Upper lobe of left lung (tissue), 6 donors: Measurements from ENCODE around the gene ZNF571. TPM values are rescaled to one million over a fixed set of nuclear protein-coding genes. Genes with fewer than 3 reads are reported as not detected.

Source experiments
- ATAC-seq, 2 donors: fragments of 200-7000 bp; cut with Tn5 transposase; one replicate each; pipeline ENCODE4 v1.9.1; 2022; ENCODE audit warnings: mild to moderate bottlenecking in 2 of 2, moderate library complexity in 2 of 2; ENCODE audit not compliant: low FRiP score in 2 of 2
- DNase-seq, 2 donors: peaks; one replicate each; pipeline ENCODE4 v3.0.0-alpha.2; 2019 to 2020
- H3K27ac ChIP-seq, 4 donors: fragments of 200-600 bp; sonication (generic); one replicate each; pipeline ENCODE4 v1.5.1; 2016 to 2019
- H3K27me3 ChIP-seq, 4 donors: fragments of 200-600 bp; sonication (generic); one replicate each; pipeline ENCODE4 v1.5.1; 2017 to 2019
- H3K36me3 ChIP-seq, 4 donors: fragments of 200-600 bp; sonication (generic); one replicate each; pipeline ENCODE4 v1.5.1; 2016 to 2019
- H3K4me1 ChIP-seq, 4 donors: fragments of 200-600 bp; sonication (generic); one replicate each; pipeline ENCODE4 v1.5.1; 2018 to 2019
- H3K4me3 ChIP-seq, 4 donors: fragments of 200-600 bp; sonication (generic); one replicate each; pipeline ENCODE4 v1.5.1; 2017 to 2019; ENCODE audit warnings: mild to moderate bottlenecking in 2 of 4, moderate library complexity in 1 of 4
- H3K9me3 ChIP-seq, 4 donors: fragments of 200-600 bp; sonication (generic); one replicate each; pipeline ENCODE4 v1.5.1; 2018 to 2019
- EP300 ChIP-seq, 4 donors: sonication (generic); formaldehyde crosslinking; IDR thresholded peaks; one replicate each; pipeline ENCODE4 v1.5.1; 2017; ENCODE audit warnings: antibody characterized with exemption in 4 of 4, control low read depth in 2 of 4
- POLR2A ChIP-seq, 4 donors: fragments of 450-650 bp; IDR thresholded peaks; one replicate each; pipeline ENCODE4 v1.5.1; 2016 to 2017; ENCODE audit warnings: antibody characterized with exemption in 4 of 4, mild to moderate bottlenecking in 2 of 4
- POLR2AphosphoS5 ChIP-seq, 2 donors: sonication (generic); formaldehyde crosslinking; IDR thresholded peaks; one replicate each; pipeline ENCODE4 v1.5.1; 2017; ENCODE audit warnings: antibody characterized with exemption in 2 of 2
- WGBS, 2 donors: methylation state at CpG; one replicate each; pipeline ENCODE4 v1.1.5; 2017 to 2018; 5-methylcytosine and 5-hydroxymethylcytosine counted together
- total RNA-seq, 6 donors: library from RNA; depleted of rRNA in 4 of 6; stranded (reverse); fragments of >200 nt in 4 of 6; gene quantifications; one replicate each; pipeline versions ENCODE4 v1.1.0 to v1.2.1, GENCODE V29; 2016 to 2021
- TF ChIP-seq, protein P1 (sequence below), 6 experiments: fragments of 450-650 bp in 4 of 6; fragments of 200-600 bp in 2 of 6; sonication (generic) in 2 of 6; IDR thresholded peaks; one replicate each; pipeline ENCODE4 v1.5.1; 2016 to 2019; ENCODE audit warnings: antibody characterized with exemption in 6 of 6
- donor health status: DM: no; HTN: no; CAD: no; lungs with moderate emphysema.
- donor health status: DM: no; HTN: yes; CAD: no; lungs with severe emphysema.

ZNF571 gene
- total RNA-seq, 6 donors from 2014 or later, result 0.89 to 14.6 (median 3.3) TPM

GRCh38 chr19:37551129-37551993 is 43.2 kb downstream of the ZNF571 start:
- WGBS, 2 donors, result 4 to 14% methylated on average over 8 to 25 of the region's 65 CpGs
- peaks cover 73 to 98% (median 88%) of the 10 kb centered on the region in 4 donors for H3K9me3 ChIP-seq
- ATAC-seq, result peak in 1 of 2 donors; percentile 30

GRCh38 chr19:37537391-37537947 is 57.1 kb downstream of the ZNF571 start:
- TF ChIP-seq, protein P1, sequence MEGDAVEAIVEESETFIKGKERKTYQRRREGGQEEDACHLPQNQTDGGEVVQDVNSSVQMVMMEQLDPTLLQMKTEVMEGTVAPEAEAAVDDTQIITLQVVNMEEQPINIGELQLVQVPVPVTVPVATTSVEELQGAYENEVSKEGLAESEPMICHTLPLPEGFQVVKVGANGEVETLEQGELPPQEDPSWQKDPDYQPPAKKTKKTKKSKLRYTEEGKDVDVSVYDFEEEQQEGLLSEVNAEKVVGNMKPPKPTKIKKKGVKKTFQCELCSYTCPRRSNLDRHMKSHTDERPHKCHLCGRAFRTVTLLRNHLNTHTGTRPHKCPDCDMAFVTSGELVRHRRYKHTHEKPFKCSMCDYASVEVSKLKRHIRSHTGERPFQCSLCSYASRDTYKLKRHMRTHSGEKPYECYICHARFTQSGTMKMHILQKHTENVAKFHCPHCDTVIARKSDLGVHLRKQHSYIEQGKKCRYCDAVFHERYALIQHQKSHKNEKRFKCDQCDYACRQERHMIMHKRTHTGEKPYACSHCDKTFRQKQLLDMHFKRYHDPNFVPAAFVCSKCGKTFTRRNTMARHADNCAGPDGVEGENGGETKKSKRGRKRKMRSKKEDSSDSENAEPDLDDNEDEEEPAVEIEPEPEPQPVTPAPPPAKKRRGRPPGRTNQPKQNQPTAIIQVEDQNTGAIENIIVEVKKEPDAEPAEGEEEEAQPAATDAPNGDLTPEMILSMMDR (IDR thresholded peaks at IDR 0.05), result no peak
- TF ChIP-seq POLR2A (IDR thresholded peaks at IDR 0.05) (no peak), POLR2AphosphoS5 (IDR thresholded peaks at IDR 0.05) (no peak), EP300 (IDR thresholded peaks at IDR 0.05) (no peak)
- peaks cover 0 to 48% (median 47%) of the 10 kb centered on the region in 4 donors for H3K36me3 ChIP-seq
- no peak for ATAC-seq
- 91 to 95% methylated on average over 7 of the region's 7 CpGs for WGBS, 2 donors
- H3K27ac ChIP-seq, result no peak overlapping the region
- no peak overlapping the region for H3K4me3 ChIP-seq
- no peak for DNase-seq
- H3K9me3 ChIP-seq, result peaks cover 77 to 97% (median 90%) of the 10 kb centered on the region in 4 donors
- H3K27me3 ChIP-seq, result no peaks in the 10 kb centered on the region
- no peaks in the 10 kb centered on the region for H3K4me1 ChIP-seq

More at GRCh38 chr19:37551129-37551993, 43.2 kb downstream of the ZNF571 start:
- TF ChIP-seq POLR2A (IDR thresholded peaks at IDR 0.05), result no peak
- TF ChIP-seq EP300 (IDR thresholded peaks at IDR 0.05), result no peak
- TF ChIP-seq, protein P1 (IDR thresholded peaks at IDR 0.05), result no peak
- no peak for TF ChIP-seq POLR2AphosphoS5 (IDR thresholded peaks at IDR 0.05)
- Histone ChIP-seq H3K27me3 (no peaks in the 10 kb centered on the region), H3K27ac (no peak overlapping the region), H3K4me1 (no peaks in the 10 kb centered on the region), H3K4me3 (peak overlapping the region in 3 of 4 donors; percentile 25 to 41 (median 39)), H3K36me3 (no peaks in the 10 kb centered on the region)
- DNase-seq, result peak in 1 of 2 donors; percentile 88

DNA sequence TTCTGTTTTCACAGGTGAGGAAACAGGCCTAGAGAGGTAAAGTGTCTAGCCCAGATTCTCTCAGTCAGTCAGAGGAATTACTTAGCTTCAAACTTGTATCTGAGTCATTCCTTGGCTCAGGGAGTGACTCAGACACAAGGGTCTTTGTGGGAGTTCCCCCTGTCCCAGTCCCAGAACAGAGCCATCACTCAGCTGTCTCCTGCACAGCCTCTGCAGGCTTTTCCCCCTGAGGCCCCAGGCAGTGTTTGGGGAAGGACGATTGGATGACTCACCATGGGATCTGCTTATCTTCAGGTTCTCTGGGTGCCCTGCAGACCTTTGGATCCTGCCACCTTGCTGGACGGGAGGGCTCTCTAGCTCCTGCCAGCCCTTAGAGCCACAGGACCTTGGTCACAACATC is 74.7 kb downstream of the ZNF571 start:
- ATAC-seq, result no peak
- Histone ChIP-seq H3K27ac (no peak overlapping the region), H3K9me3 (peaks cover 6 to 61% (median 43%) of the 10 kb centered on the region in 4 donors), H3K36me3 (peaks cover 0 to 39% (median 16%) of the 10 kb centered on the region in 4 donors), H3K27me3 (no peaks in the 10 kb centered on the region), H3K4me3 (no peak overlapping the region), H3K4me1 (no peaks in the 10 kb centered on the region)
- DNase-seq, result no peak
- TF ChIP-seq, protein P1 (IDR thresholded peaks at IDR 0.05), result no peak
- no peak for TF ChIP-seq POLR2AphosphoS5 (IDR thresholded peaks at IDR 0.05)
- TF ChIP-seq POLR2A (IDR thresholded peaks at IDR 0.05), result no peak
- no peak for TF ChIP-seq EP300 (IDR thresholded peaks at IDR 0.05)
- WGBS, 2 donors, result 73 to 100% methylated on average over 1 to 2 of the region's 2 CpGs

Other genes starting within 250 kb of the ZNF571 start
- 1 to 10 TPM; 2.1 to 8.9 (median 3.5) TPM for gene ZNF527, start 223.7 kb downstream of the ZNF571 start, total RNA-seq
- 1 to 10 TPM; 1.0 to 4.8 (median 2.9) TPM for gene ZNF569, start 127.3 kb downstream of the ZNF571 start, total RNA-seq
- gene ZNF570, start 125.4 kb downstream of the ZNF571 start, total RNA-seq, result 1 to 10 TPM; 1.8 to 9.5 (median 5.4) TPM
- gene ZNF793, start 87.9 kb downstream of the ZNF571 start, total RNA-seq, result 1 to 10 TPM; 1.4 to 7.3 (median 3.0) TPM
- gene ZNF540, start 84 bp upstream of the ZNF571 start, total RNA-seq, result 1 to 10 TPM; 1.7 to 5.3 (median 4.0) TPM
- 10 to 100 TPM in 4 of 6 donors, 1 to 10 TPM in 2; 2.8 to 34.6 (median 12.3) TPM for gene ZFP30, start 60.7 kb upstream of the ZNF571 start, total RNA-seq
- 10 to 100 TPM in 1 of 6 donors, 1 to 10 TPM in 5; 2.3 to 10.8 (median 4.8) TPM for gene ZNF607, start 125.0 kb upstream of the ZNF571 start, total RNA-seq
- 10 to 100 TPM in 2 of 6 donors, 1 to 10 TPM in 4; 5.2 to 17.8 (median 8.5) TPM for gene ZNF573, start 184.8 kb upstream of the ZNF571 start, total RNA-seq